HepG2 (cell line): ENCODE measurements around the gene SLBP. TPM values are rescaled to one million over a fixed set of nuclear protein-coding genes. Genes with fewer than 3 reads are reported as not detected.
A peak's percentile ranks its signal among the peaks of the same experiment; 100 is the strongest.

Source experiments
- ATAC-seq: fragments of 200-7000 bp; cut with Tn5 transposase; 3 replicates; pipeline ENCODE4 v1.9.1; 2020; ENCODE audit warnings: mild to moderate bottlenecking, moderate library complexity
- BruUV-seq: library from RNA; stranded (reverse); fragments of 400-500 nt; replicated peaks from 2 replicates; lab custom pipeline; 2021; lab: Mats Ljungman, UMichigan
- CTCF ChIA-PET: fragments of 300-600 bp; formaldehyde crosslinking; extraction: SDS; loops from one replicate; lab custom pipeline; 2021; ENCODE audit warnings: low total read pairs, inconsistent platforms, low intra/inter-chr PET ratio; lab: Yijun Ruan, JAX
- POLR2A ChIA-PET: fragments of 350-600 bp; sonication (Branson Sonifier 250); formaldehyde crosslinking; loops from one replicate; lab custom pipeline; 2020; ENCODE audit warnings: antibody characterized with exemption, inconsistent platforms; lab: Yijun Ruan, JAX
- DNase-seq: peaks from one replicate; pipeline ENCODE4 v3.0.0-alpha.2; 2015; ENCODE audit warnings: low spot score
- FAIRE-seq: peaks from 3 replicates; lab custom pipeline; 2011; peaks lifted over from hg19 to GRCh38; lab: Jason Lieb, UNC
- H2AFZ ChIP-seq: one replicate; pipeline ENCODE4 v1.6.1; 2011; ENCODE audit warnings: low read length, inconsistent platforms
- H3K27ac ChIP-seq: fragments of 300-600 bp; 3 replicates; pipeline ENCODE4 v1.8.0; 2011; ENCODE audit warnings: mixed run types, mild to moderate bottlenecking, mixed read lengths, low read length, inconsistent platforms; ENCODE audit not compliant: insufficient read depth; ENCODE audit errors: extremely low read length
- H3K27me3 ChIP-seq, 2 experiments: fragments of 200-600 bp in 1 of 2; 2 replicates in 1 of 2; 3 replicates in 1 of 2; pipeline versions ENCODE4 v1.6.0 to v1.8.0; 2011; ENCODE audit warnings: low read length in 2 of 2, mild to moderate bottlenecking in 2 of 2, moderate library complexity in 2 of 2, inconsistent platforms in 1 of 2; ENCODE audit not compliant: insufficient read depth in 2 of 2, control insufficient read depth in 1 of 2
- H3K36me3 ChIP-seq, 2 experiments: fragments of 200-600 bp in 1 of 2; replicated peaks in 1 of 2; 2 replicates in 1 of 2; 3 replicates in 1 of 2; pipeline versions ENCODE4 v1.5.1 to v1.8.0; 2011; ENCODE audit warnings: low read length in 2 of 2, inconsistent platforms in 1 of 2; ENCODE audit not compliant: insufficient read depth in 2 of 2, control insufficient read depth in 1 of 2
- H3K4me1 ChIP-seq: 2 replicates; pipeline ENCODE4 v1.5.1; 2012; ENCODE audit warnings: low read length, inconsistent platforms; ENCODE audit not compliant: insufficient read depth
- H3K4me2 ChIP-seq: 2 replicates; pipeline ENCODE4 v1.6.0; 2011; ENCODE audit warnings: low read depth, low read length, inconsistent platforms
- H3K4me3 ChIP-seq, 3 experiments: fragments of 200-600 bp in 1 of 3; sonication (generic), shearing (Covaris generic) in 1 of 3; replicated peaks in 1 of 3; 2 replicates each; pipeline ENCODE4 v1.5.1; 2011 to 2016; ENCODE audit warnings: low read length in 3 of 3, inconsistent platforms in 2 of 3, low read depth in 2 of 3, mild to moderate bottlenecking in 2 of 3, control low read depth in 1 of 3, mixed read lengths in 1 of 3; ENCODE audit not compliant: insufficient read depth in 1 of 3
- H3K79me2 ChIP-seq: one replicate; pipeline ENCODE4 v1.6.1; 2011; ENCODE audit warnings: low read length, inconsistent platforms; ENCODE audit not compliant: insufficient read depth
- H3K9ac ChIP-seq: 2 replicates; pipeline ENCODE4 v1.6.0; 2011; ENCODE audit warnings: mild to moderate bottlenecking, low read depth, low read length, inconsistent platforms; ENCODE audit not compliant: insufficient read depth
- H3K9me3 ChIP-seq: 2 replicates; pipeline ENCODE4 v1.5.1; 2012; ENCODE audit warnings: mild to moderate bottlenecking, low read length
- H4K20me1 ChIP-seq: 2 replicates; pipeline ENCODE4 v1.6.0; 2011; ENCODE audit warnings: inconsistent platforms, mild to moderate bottlenecking, low read length, moderate library complexity; ENCODE audit not compliant: insufficient read depth
- FOXO4 ChIP-seq: sonication (generic); formaldehyde crosslinking; conservative IDR thresholded peaks from 2 replicates; pipeline ENCODE4 v1.8.1; 2023; ENCODE audit warnings: missing genetic modification reagents
- HOXA3 ChIP-seq: sonication (generic); formaldehyde crosslinking; IDR thresholded peaks from 2 replicates; pipeline ENCODE4 v1.5.0; 2020; ENCODE audit warnings: missing genetic modification reagents
- KDM3A ChIP-seq: IDR thresholded peaks from 2 replicates; pipeline ENCODE4 v1.6.1; 2018; ENCODE audit warnings: low read depth, missing compliant biosample characterization
- NRL ChIP-seq: sonication (generic); formaldehyde crosslinking; IDR thresholded peaks from 2 replicates; pipeline ENCODE4 v1.5.0; 2020; ENCODE audit warnings: missing genetic modification reagents, mild to moderate bottlenecking, moderate library complexity, borderline replicate concordance
- PAX8 ChIP-seq: sonication (generic); formaldehyde crosslinking; IDR thresholded peaks from 2 replicates; pipeline ENCODE4 v1.8.0; 2022; ENCODE audit warnings: mild to moderate bottlenecking, missing genetic modification reagents, borderline replicate concordance
- RBM22 ChIP-seq: fragments of 200-400 bp; formaldehyde crosslinking; optimal IDR thresholded peaks from 2 replicates; pipeline ENCODE3; 2017; ENCODE audit warnings: mild to moderate bottlenecking, low read length, moderate library complexity
- ZBTB25 ChIP-seq: IDR thresholded peaks from 2 replicates; pipeline ENCODE4 v1.6.1; 2018; ENCODE audit warnings: missing genetic modification reagents
- WGBS: methylation state at CpG from one replicate; pipeline ENCODE4 v1.1.6; 2017; ENCODE audit warnings: low lambda C conversion rate; 5-methylcytosine and 5-hydroxymethylcytosine counted together
- in situ Hi-C: cut with HindIII; loops from 2 replicates; pipeline ENCODE4 v1.10.0; 2017; ENCODE audit warnings: low pct_unique_long_range_greater_than_20kb; ENCODE audit not compliant: extremely low pct_ligation_motif_present
- intact Hi-C: fragments of 100-400 bp; cut with micrococcal nuclease; formaldehyde crosslinking; loops from one replicate; pipeline ENCODE4 v1.10.0; 2022; ENCODE audit not compliant: unreplicated experiment
- polyA plus RNA-seq, 8 experiments: library from polyadenylated mRNA; depleted of rRNA in 3 of 8; stranded (reverse) in 7 of 8; unstranded in 1 of 8; fragments of >200 nt; fragmentation: Illumina TruSeq in 4 of 8; extraction: Trizol in 4 of 8; gene quantifications; 2 replicates each; pipeline versions ENCODE4 v1.2.1 to v1.2.3, GENCODE V29; 2011 to 2016; ENCODE audit warnings: low read depth in 4 of 8, missing spikeins in 1 of 8, mixed read lengths in 1 of 8; ENCODE audit not compliant: insufficient read depth in 1 of 8
- total RNA-seq, 5 experiments: library from RNA; depleted of rRNA; stranded (reverse); fragments of >200 nt; fragmentation: Illumina TruSeq; extraction: Trizol; gene quantifications; 2 replicates each; pipeline ENCODE4 v1.2.3, GENCODE V29; 2016; ENCODE audit warnings: low read depth in 1 of 5
- TF ChIP-seq, protein P1 (sequence below): sonication (generic); formaldehyde crosslinking; IDR thresholded peaks from 2 replicates; pipeline ENCODE4; 2020; ENCODE audit warnings: missing genetic modification reagents, mild to moderate bottlenecking, borderline replicate concordance
- TF ChIP-seq, protein P2 (sequence below): IDR thresholded peaks from 2 replicates; pipeline ENCODE4 v1.6.1; 2016; ENCODE audit warnings: mild to moderate bottlenecking
- TF ChIP-seq, protein P3 (sequence below): sonication (generic); formaldehyde crosslinking; IDR thresholded peaks from 2 replicates; pipeline ENCODE4 v1.4.0; 2020; ENCODE audit warnings: mild to moderate bottlenecking, missing genetic modification reagents
- TF ChIP-seq, protein P4 (sequence below): IDR thresholded peaks from 2 replicates; pipeline ENCODE4 v1.6.1; 2016; ENCODE audit warnings: missing biosample characterization, missing genetic modification reagents, low read depth
- TF ChIP-seq, protein P5 (sequence below): sonication (generic); formaldehyde crosslinking; IDR thresholded peaks from 2 replicates; pipeline ENCODE4 v1.4.0; 2020; ENCODE audit warnings: missing genetic modification reagents

The SLBP gene
- total and polyA plus RNA-seq, 2 of the 13 experiments (the other 11 are each of a cell fraction or from before 2014, with no cell fraction given) = 43.9 to 104 TPM

- DNase-seq (no peak), FAIRE-seq (no peak), ATAC-seq (no peak)
- POLR2A ChIA-PET = interaction anchor here (0.8 to 5.7 kb wide), 4 partner anchors 21 to 119 kb away, joined by 3 to 45 read pairs (median 19); no protein-coding TSS in a partner anchor
- in situ Hi-C loops (no loop called here), intact Hi-C loops (loop anchor here (1.0 to 5.0 kb wide), 5 partner anchors 21 to 167 kb away; no protein-coding TSS in a partner anchor)
- peaks cover 62% of the 10 kb centered on the region for H3K4me1 ChIP-seq
- peak overlapping the region; percentile 98 for H3K4me2 ChIP-seq
- H3K36me3 ChIP-seq = peaks cover 19 to 26% of the 10 kb centered on the region in 2 experiments
- H3K4me3 ChIP-seq = peak overlapping the region in 1 of 3 experiments; percentile 75; a peak in 1 of 6 replicates
- no peak overlapping the region for H3K27ac ChIP-seq
- CTCF ChIA-PET = interaction anchor here (0.7 to 7.5 kb wide), 4 partner anchors 36 to 68 kb away, joined by 3 to 179 read pairs (median 4); no protein-coding TSS in a partner anchor
- 84% methylated on average over 10 of the region's 12 CpGs for whole genome bisulfite sequencing
- H3K9me3 ChIP-seq = no peaks in the 10 kb centered on the region
- no peak overlapping the region for H2AFZ ChIP-seq
- no peaks in the 10 kb centered on the region for H3K79me2 ChIP-seq
- no peaks in the 10 kb centered on the region for H3K27me3 ChIP-seq
- BruUV-seq = no TSS peak
- no peak overlapping the region for H3K9ac ChIP-seq
- H4K20me1 ChIP-seq = no peaks in the 10 kb centered on the region
- TF ChIP-seq, protein P1, sequence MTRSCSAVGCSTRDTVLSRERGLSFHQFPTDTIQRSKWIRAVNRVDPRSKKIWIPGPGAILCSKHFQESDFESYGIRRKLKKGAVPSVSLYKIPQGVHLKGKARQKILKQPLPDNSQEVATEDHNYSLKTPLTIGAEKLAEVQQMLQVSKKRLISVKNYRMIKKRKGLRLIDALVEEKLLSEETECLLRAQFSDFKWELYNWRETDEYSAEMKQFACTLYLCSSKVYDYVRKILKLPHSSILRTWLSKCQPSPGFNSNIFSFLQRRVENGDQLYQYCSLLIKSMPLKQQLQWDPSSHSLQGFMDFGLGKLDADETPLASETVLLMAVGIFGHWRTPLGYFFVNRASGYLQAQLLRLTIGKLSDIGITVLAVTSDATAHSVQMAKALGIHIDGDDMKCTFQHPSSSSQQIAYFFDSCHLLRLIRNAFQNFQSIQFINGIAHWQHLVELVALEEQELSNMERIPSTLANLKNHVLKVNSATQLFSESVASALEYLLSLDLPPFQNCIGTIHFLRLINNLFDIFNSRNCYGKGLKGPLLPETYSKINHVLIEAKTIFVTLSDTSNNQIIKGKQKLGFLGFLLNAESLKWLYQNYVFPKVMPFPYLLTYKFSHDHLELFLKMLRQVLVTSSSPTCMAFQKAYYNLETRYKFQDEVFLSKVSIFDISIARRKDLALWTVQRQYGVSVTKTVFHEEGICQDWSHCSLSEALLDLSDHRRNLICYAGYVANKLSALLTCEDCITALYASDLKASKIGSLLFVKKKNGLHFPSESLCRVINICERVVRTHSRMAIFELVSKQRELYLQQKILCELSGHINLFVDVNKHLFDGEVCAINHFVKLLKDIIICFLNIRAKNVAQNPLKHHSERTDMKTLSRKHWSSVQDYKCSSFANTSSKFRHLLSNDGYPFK = no peak
- 0 out of 2 replicates have a peak, but pooled peaks have one; percentile 57 for TF ChIP-seq FOXO4 (CRISPR knock-in tag)
- TF ChIP-seq, protein P2, sequence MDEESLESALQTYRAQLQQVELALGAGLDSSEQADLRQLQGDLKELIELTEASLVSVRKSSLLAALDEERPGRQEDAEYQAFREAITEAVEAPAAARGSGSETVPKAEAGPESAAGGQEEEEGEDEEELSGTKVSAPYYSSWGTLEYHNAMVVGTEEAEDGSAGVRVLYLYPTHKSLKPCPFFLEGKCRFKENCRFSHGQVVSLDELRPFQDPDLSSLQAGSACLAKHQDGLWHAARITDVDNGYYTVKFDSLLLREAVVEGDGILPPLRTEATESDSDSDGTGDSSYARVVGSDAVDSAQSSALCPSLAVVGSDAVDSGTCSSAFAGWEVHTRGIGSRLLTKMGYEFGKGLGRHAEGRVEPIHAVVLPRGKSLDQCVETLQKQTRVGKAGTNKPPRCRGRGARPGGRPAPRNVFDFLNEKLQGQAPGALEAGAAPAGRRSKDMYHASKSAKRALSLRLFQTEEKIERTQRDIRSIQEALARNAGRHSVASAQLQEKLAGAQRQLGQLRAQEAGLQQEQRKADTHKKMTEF (CRISPR knock-in tag) = no peak
- TF ChIP-seq, protein P3, sequence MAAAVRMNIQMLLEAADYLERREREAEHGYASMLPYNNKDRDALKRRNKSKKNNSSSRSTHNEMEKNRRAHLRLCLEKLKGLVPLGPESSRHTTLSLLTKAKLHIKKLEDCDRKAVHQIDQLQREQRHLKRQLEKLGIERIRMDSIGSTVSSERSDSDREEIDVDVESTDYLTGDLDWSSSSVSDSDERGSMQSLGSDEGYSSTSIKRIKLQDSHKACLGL (CRISPR knock-in tag) = 0 out of 2 replicates have a peak, but pooled peaks have one; percentile 2
- TF ChIP-seq PAX8 (CRISPR knock-in tag) = peak; percentile 4; the same call in 1 of the 2 replicates
- 0 out of 2 replicates have a peak, but pooled peaks have one; percentile 7 for TF ChIP-seq ZBTB25 (CRISPR knock-in tag)
- no peak for TF ChIP-seq KDM3A (CRISPR knock-in tag)
- TF ChIP-seq RBM22 = peak; percentile 26
- TF ChIP-seq NRL (CRISPR knock-in tag) = no peak
- TF ChIP-seq, protein P4, sequence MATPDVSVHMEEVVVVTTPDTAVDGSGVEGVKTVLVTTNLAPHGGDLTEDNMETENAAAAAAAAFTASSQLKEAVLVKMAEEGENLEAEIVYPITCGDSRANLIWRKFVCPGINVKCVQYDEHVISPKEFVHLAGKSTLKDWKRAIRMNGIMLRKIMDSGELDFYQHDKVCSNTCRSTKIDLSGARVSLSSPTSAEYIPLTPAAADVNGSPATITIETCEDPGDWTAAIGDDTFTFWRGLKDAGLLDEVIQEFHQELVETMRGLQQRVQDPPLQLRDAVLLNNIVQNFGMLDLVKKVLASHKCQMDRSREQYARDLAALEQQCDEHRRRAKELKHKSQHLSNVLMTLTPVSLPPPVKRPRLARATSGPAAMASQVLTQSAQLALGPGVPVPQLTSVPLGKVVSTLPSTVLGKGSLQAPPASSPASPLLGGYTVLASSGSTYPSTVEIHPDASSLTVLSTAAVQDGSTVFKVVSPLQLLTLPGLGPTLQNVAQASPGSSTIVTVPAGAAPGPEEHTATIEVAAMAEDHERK (CRISPR knock-in tag) = no peak
- TF ChIP-seq, protein P5, sequence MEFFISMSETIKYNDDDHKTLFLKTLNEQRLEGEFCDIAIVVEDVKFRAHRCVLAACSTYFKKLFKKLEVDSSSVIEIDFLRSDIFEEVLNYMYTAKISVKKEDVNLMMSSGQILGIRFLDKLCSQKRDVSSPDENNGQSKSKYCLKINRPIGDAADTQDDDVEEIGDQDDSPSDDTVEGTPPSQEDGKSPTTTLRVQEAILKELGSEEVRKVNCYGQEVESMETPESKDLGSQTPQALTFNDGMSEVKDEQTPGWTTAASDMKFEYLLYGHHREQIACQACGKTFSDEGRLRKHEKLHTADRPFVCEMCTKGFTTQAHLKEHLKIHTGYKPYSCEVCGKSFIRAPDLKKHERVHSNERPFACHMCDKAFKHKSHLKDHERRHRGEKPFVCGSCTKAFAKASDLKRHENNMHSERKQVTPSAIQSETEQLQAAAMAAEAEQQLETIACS (CRISPR knock-in tag) = 0 out of 2 replicates have a peak, but pooled peaks have one; percentile 31
- TF ChIP-seq HOXA3 (CRISPR knock-in tag) = peak; percentile 24; the same call in 1 of the 2 replicates
Measured at GRCh38 chr4:1745697-1746096, 33.6 kb upstream of the SLBP start.
